Middle frontal gyrus (tissue), 1 donor: ENCODE results near the gene APOBEC3B.
"Not testable (repeated sequence)": the region's sequence is repeated elsewhere in the genome, so short reads cannot be mapped to it uniquely, and the experiment has no call there.

ENCODE experiments used
- DNase-seq: peaks from one replicate; pipeline ENCODE4 v3.0.0-alpha.2; 2015; ENCODE audit warnings: low spot score; ENCODE audit errors: extremely low spot score

The APOBEC3B gene

GRCh38 chr22:38997518-38997917, 15.4 kb downstream of the APOBEC3B start:
- no peak for DNase-seq

- DNase-seq: no peak
Observed at GRCh38 chr22:39003165-39003638, 21.1 kb downstream of the APOBEC3B start.

- DNase-seq: no peak
Observed at GRCh38 chr22:39007177-39007576, 25.0 kb downstream of the APOBEC3B start.

- DNase-seq: not testable (repeated sequence)
Observed at GRCh38 chr22:39008271-39008850, 26.2 kb downstream of the APOBEC3B start.

GRCh38 chr22:39010946-39011345, 28.8 kb downstream of the APOBEC3B start:
- no peak for DNase-seq

- DNase-seq: no peak
Observed at GRCh38 chr22:39012533-39013511, 30.7 kb downstream of the APOBEC3B start.

GRCh38 chr22:39013561-39013941, 31.4 kb downstream of the APOBEC3B start:
- not testable (repeated sequence) for DNase-seq

GRCh38 chr22:39013942-39014722, 32.0 kb downstream of the APOBEC3B start, which contains the start of gene APOBEC3C:
TSS of gene APOBEC3C (plus strand) at chr22:39014257. CDS start at chr22:39014363, 106 bp downstream.
- peak; percentile 3 for DNase-seq

- not testable (repeated sequence) for DNase-seq
Observed at GRCh38 chr22:39014723-39015121, 32.6 kb downstream of the APOBEC3B start.

GRCh38 chr22:39016592-39016991, 34.4 kb downstream of the APOBEC3B start:
- DNase-seq: no peak

- no peak for DNase-seq
Observed at GRCh38 chr22:39017596-39018365, 35.6 kb downstream of the APOBEC3B start.

GRCh38 chr22:39020021-39020651, 38.0 kb downstream of the APOBEC3B start:
- DNase-seq: not testable (repeated sequence)

- DNase-seq: no peak
Observed at GRCh38 chr22:39021552-39022250, 39.6 kb downstream of the APOBEC3B start.

- DNase-seq: no peak
Observed at GRCh38 chr22:39024519-39025308, 42.6 kb downstream of the APOBEC3B start.

- DNase-seq: no peak
Observed at GRCh38 chr22:39026509-39027150, 44.5 kb downstream of the APOBEC3B start.

- no peak for DNase-seq
Observed at GRCh38 chr22:39027717-39028116, 45.6 kb downstream of the APOBEC3B start.

GRCh38 chr22:39028281-39028680, 46.1 kb downstream of the APOBEC3B start:
- DNase-seq: no peak

GRCh38 chr22:39029227-39029626, 47.1 kb downstream of the APOBEC3B start:
- no peak for DNase-seq
